ENCODE results near the gene SMG7.

The SMG7 gene

DNA sequence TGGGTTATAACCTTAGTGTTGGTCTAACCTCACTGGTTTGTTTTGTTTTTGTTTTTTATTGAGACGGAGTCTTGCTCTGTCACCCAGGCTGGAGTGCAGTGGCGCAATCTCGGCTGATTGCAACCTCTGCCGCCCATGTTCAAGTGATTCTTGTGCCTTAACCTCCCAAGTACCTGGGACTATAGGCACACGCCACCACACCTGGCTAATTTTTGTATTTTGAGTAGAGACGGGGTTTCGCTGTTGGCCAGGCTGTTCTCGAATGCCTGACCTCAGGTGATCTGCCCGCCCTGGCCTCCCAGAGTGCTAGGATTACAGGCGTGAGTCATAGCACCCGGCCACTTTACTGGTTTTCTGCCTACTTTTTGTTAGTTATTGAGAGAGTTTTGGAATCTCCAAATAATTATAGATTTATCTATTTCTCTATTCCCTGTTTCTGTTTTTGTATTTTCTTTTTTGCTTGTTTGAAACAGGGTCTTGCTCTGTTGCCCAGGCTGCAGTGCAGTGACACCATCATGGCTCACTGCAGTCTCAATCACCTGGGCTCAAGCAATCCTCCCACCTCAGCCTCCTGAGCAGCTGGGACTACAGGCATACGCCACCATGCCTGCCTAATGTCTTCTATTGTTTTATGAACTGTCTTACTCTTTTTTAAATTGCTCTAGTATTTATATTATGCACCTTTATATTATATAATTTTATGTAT lies 21.4 kb downstream of the SMG7 start:
- H4K20me1 ChIP-seq: peaks cover 33 to 87% (median 71%) of the 10 kb centered on the region in 11 experiments; a peak in 18 of 22 replicates
- H3K4me2 ChIP-seq: peak overlapping the region in 10 of 11 experiments; percentile 28 to 78 (median 60); a peak in 19 of 22 replicates
- H3K9me3 ChIP-seq (replicated peaks in 1 of 11): peaks cover 0 to 17% (median 0%) of the 10 kb centered on the region in 11 experiments; a peak in 4 of 22 replicates
- peaks cover 0 to 41% (median 28%) of the 10 kb centered on the region in 11 experiments; a peak in 14 of 22 replicates for H3K36me3 ChIP-seq
- peak overlapping the region in 6 of 11 experiments; percentile 34 to 67 (median 48); a peak in 7 of 22 replicates for H3K9ac ChIP-seq
- no peak overlapping the region for H3K4me3 ChIP-seq
- H3K4me1 ChIP-seq: peaks cover 21 to 76% (median 40%) of the 10 kb centered on the region in 10 experiments; a peak in 19 of 20 replicates
- TF ChIP-seq Cebpa-rat (IDR thresholded peaks at IDR 0.05): peak in 5 of 11 experiments; percentile 12 to 75 (median 30); a peak in 5 of 22 replicates
- H3K27ac ChIP-seq: peak overlapping the region in 9 of 11 experiments; percentile 31 to 90 (median 82); a peak in 18 of 22 replicates
- H3K27me3 ChIP-seq: no peaks in the 10 kb centered on the region

- H3K4me3 ChIP-seq: peak overlapping the region in 1 of 10 experiments; percentile 17; a peak in 1 of 20 replicates
- H3K4me1 ChIP-seq: peaks cover 21 to 69% (median 38%) of the 10 kb centered on the region in 10 experiments; a peak in 19 of 20 replicates
- H3K27ac ChIP-seq: peak overlapping the region in 9 of 11 experiments; percentile 20 to 90 (median 82); a peak in 19 of 22 replicates
- H3K27me3 ChIP-seq: no peaks in the 10 kb centered on the region
- H4K20me1 ChIP-seq: peaks cover 29 to 90% (median 67%) of the 10 kb centered on the region in 11 experiments; a peak in 19 of 22 replicates
- H3K9ac ChIP-seq: peak overlapping the region in 6 of 11 experiments; percentile 24 to 69 (median 46); a peak in 6 of 22 replicates
- H3K9me3 ChIP-seq (replicated peaks in 1 of 11): peaks cover 0 to 17% (median 0%) of the 10 kb centered on the region in 11 experiments; a peak in 4 of 22 replicates
- no peak for TF ChIP-seq Cebpa-rat (IDR thresholded peaks at IDR 0.05)
- peak overlapping the region; percentile 1 to 78 (median 45); a peak in 16 of 22 replicates for H3K4me2 ChIP-seq
- peaks cover 0 to 35% (median 23%) of the 10 kb centered on the region in 11 experiments; a peak in 14 of 22 replicates for H3K36me3 ChIP-seq
These were observed 23.1 kb downstream of the SMG7 start for GRCh38 chr1:183495420-183495819.

GRCh38 chr1:183497218-183497617 lies 24.9 kb downstream of the SMG7 start:
- Histone ChIP-seq H3K36me3 (peaks cover 0 to 40% (median 19%) of the 10 kb centered on the region in 11 experiments; a peak in 12 of 22 replicates), H3K9me3 (replicated peaks in 1 of 11) (peaks cover 0 to 17% (median 0%) of the 10 kb centered on the region in 11 experiments; a peak in 4 of 22 replicates), H4K20me1 (peaks cover 29 to 91% (median 60%) of the 10 kb centered on the region in 11 experiments; a peak in 19 of 22 replicates), H3K27ac (peak overlapping the region in 8 of 11 experiments; percentile 27 to 90 (median 82); a peak in 9 of 22 replicates), H3K4me2 (peak overlapping the region in 3 of 11 experiments; percentile 0 to 9 (median 1); a peak in 1 of 22 replicates), H3K4me3 (no peak overlapping the region), H3K4me1 (peaks cover 21 to 57% (median 32%) of the 10 kb centered on the region in 10 experiments; a peak in 19 of 20 replicates), H3K9ac (no peak overlapping the region), H3K27me3 (no peaks in the 10 kb centered on the region)
- TF ChIP-seq Cebpa-rat (IDR thresholded peaks at IDR 0.05): no peak

- H3K27ac ChIP-seq: peak overlapping the region in 3 of 11 experiments; percentile 6 to 50 (median 10); a peak in 3 of 22 replicates
- no peak overlapping the region for H3K9ac ChIP-seq
These were observed 26.2 kb downstream of the SMG7 start for GRCh38 chr1:183498342-183498991.

DNA sequence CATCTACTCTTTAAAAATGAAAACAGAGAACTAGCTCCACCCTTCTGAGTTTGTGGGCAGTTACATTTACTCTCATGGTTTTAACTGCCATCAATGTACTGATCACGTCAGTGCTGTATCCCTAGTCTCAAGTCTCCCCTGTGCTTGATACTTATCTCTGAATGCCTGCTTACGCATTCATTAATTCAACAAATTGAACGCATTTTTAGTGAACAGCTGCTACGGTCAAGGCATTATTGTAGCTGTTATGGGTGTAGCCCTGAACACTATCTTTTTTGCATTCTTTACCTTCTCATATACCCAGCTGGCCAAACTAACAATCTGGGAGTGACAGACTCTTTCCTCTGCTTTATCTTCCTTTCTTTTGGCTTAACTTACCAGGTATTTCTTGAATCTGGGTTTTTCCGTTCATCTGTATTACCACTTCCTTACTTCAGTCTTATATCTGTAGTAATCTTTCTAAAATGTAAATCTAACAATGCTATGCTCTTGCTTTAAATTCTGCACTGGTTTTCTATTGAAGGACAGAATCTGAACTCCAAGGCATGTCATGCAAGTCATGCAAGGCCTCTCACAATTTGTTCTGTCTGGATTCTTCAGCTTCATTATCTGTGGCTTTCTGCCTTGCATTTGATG lies 33.3 kb downstream of the SMG7 start:
- Histone ChIP-seq H3K9ac (no peak overlapping the region), H3K27ac (no peak overlapping the region), H3K4me2 (peak overlapping the region in 2 of 11 experiments; percentile 5 to 17; a peak in 1 of 22 replicates), H4K20me1 (peaks cover 30 to 99% (median 87%) of the 10 kb centered on the region in 11 experiments; a peak in 20 of 22 replicates), H3K4me1 (peaks cover 0 to 17% (median 5%) of the 10 kb centered on the region in 10 experiments; a peak in 7 of 20 replicates), H3K27me3 (no peaks in the 10 kb centered on the region), H3K4me3 (no peak overlapping the region), H3K9me3 (replicated peaks in 1 of 11) (no peaks in the 10 kb centered on the region), H3K36me3 (peaks cover 4 to 47% (median 16%) of the 10 kb centered on the region in 11 experiments; a peak in 16 of 22 replicates)
- no peak for TF ChIP-seq Cebpa-rat (IDR thresholded peaks at IDR 0.05)

More at GRCh38 chr1:183498342-183498991, 26.2 kb downstream of the SMG7 start:
- Histone ChIP-seq H3K4me2 (peak overlapping the region in 1 of 11 experiments; percentile 18; a peak in 2 of 22 replicates), H3K27me3 (no peaks in the 10 kb centered on the region), H3K9me3 (replicated peaks in 1 of 11) (peaks cover 0 to 17% (median 0%) of the 10 kb centered on the region in 11 experiments; a peak in 4 of 22 replicates), H4K20me1 (peaks cover 35 to 89% (median 73%) of the 10 kb centered on the region in 11 experiments; a peak in 19 of 22 replicates), H3K4me1 (peaks cover 17 to 44% (median 27%) of the 10 kb centered on the region in 10 experiments; a peak in 19 of 20 replicates), H3K36me3 (peaks cover 0 to 39% (median 19%) of the 10 kb centered on the region in 11 experiments; a peak in 13 of 22 replicates), H3K4me3 (no peak overlapping the region)
- TF ChIP-seq Cebpa-rat (IDR thresholded peaks at IDR 0.05): no peak

GRCh38 chr1:183506561-183506960 lies 34.3 kb downstream of the SMG7 start:
- no peaks in the 10 kb centered on the region for H3K9me3 ChIP-seq (replicated peaks in 1 of 11)
- H3K4me2 ChIP-seq: no peak overlapping the region
- no peak overlapping the region for H3K9ac ChIP-seq
- peaks cover 31 to 99% (median 87%) of the 10 kb centered on the region in 11 experiments; a peak in 21 of 22 replicates for H4K20me1 ChIP-seq
- no peak overlapping the region for H3K4me3 ChIP-seq
- peaks cover 0 to 17% (median 5%) of the 10 kb centered on the region in 10 experiments; a peak in 7 of 20 replicates for H3K4me1 ChIP-seq
- H3K36me3 ChIP-seq: peaks cover 4 to 40% (median 16%) of the 10 kb centered on the region in 11 experiments; a peak in 16 of 22 replicates
- no peaks in the 10 kb centered on the region for H3K27me3 ChIP-seq
- no peak for TF ChIP-seq Cebpa-rat (IDR thresholded peaks at IDR 0.05)
- H3K27ac ChIP-seq: no peak overlapping the region

DNA sequence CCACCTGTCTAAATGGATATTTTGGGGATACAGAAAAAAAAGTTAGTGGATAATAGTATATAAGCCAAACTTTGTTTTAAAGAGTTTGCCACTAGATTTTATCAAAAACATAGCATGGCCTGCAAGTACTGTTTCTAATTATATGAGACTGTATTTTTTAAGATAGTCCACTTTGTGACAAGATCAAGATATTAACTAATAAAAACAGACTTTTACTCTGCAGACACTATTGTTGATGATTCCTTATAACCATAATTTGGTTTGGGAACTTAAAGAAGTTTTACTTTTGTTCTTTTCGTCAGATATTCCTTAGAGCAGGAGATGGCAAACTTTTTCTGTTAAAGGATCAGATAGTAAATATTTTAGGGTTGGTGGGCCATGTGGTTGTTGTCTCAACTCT lies 36.4 kb downstream of the SMG7 start:
- H3K4me1 ChIP-seq: peaks cover 0 to 17% (median 5%) of the 10 kb centered on the region in 10 experiments; a peak in 7 of 20 replicates
- no peak overlapping the region for H3K4me3 ChIP-seq
- no peaks in the 10 kb centered on the region for H3K27me3 ChIP-seq
- no peak overlapping the region for H3K9ac ChIP-seq
- no peak overlapping the region for H3K27ac ChIP-seq
- TF ChIP-seq Cebpa-rat (IDR thresholded peaks at IDR 0.05): no peak
- H4K20me1 ChIP-seq: peaks cover 28 to 99% (median 84%) of the 10 kb centered on the region in 11 experiments; a peak in 21 of 22 replicates
- no peaks in the 10 kb centered on the region for H3K9me3 ChIP-seq (replicated peaks in 1 of 11)
- no peak overlapping the region for H3K4me2 ChIP-seq
- peaks cover 9 to 41% (median 21%) of the 10 kb centered on the region in 11 experiments; a peak in 18 of 22 replicates for H3K36me3 ChIP-seq

- Histone ChIP-seq H3K4me3 (no peak overlapping the region), H3K9ac (no peak overlapping the region), H3K4me2 (no peak overlapping the region), H3K9me3 (replicated peaks in 1 of 11) (no peaks in the 10 kb centered on the region), H3K27me3 (no peaks in the 10 kb centered on the region), H3K36me3 (peaks cover 28 to 63% (median 41%) of the 10 kb centered on the region in 11 experiments; a peak in 21 of 22 replicates), H4K20me1 (peaks cover 23 to 87% (median 64%) of the 10 kb centered on the region in 11 experiments; a peak in 21 of 22 replicates), H3K4me1 (peaks cover 0 to 16% (median under 1%) of the 10 kb centered on the region in 10 experiments; a peak in 6 of 20 replicates), H3K27ac (no peak overlapping the region)
- no peak for TF ChIP-seq Cebpa-rat (IDR thresholded peaks at IDR 0.05)
These were observed 40.2 kb downstream of the SMG7 start for GRCh38 chr1:183512450-183512849.

Data from BLaER1 treated with 17β-estradiol and CSF1 and Interleukin-3, amounts not matched to agents 10 nM and 100 nM (cell line).